SW 1271 (cell line): Measurements from ENCODE around the gene TTC9B.
"Not testable (repeated sequence)": the region's sequence is repeated elsewhere in the genome, so short reads cannot be mapped to it uniquely, and the experiment has no call there.

Experiments
- DNase-seq, 2 experiments: peaks; one replicate each; lab custom pipeline; 2025; lab: John Stamatoyannopoulos, UW

The TTC9B gene

GRCh38 chr19:40170303-40170989 is 47.7 kb downstream of the TTC9B start:
- not testable (repeated sequence) for DNase-seq

GRCh38 chr19:40169482-40170302 is 48.5 kb downstream of the TTC9B start:
- not testable (repeated sequence) for DNase-seq
